Spinal cord (tissue), 10 donors: ENCODE data around the gene CATSPERD. TPM values are rescaled to one million over a fixed set of nuclear protein-coding genes. Genes with fewer than 3 reads are reported as not detected.

Experiments
- DNase-seq, 6 donors: peaks; one replicate each; pipeline versions ENCODE4 v3.0.0 to v3.0.0-alpha.2; 2013 to 2015; ENCODE audit warnings: low spot score in 6 of 6, low read depth in 4 of 6
- H3K27ac ChIP-seq: one replicate; pipeline ENCODE4 v1.5.1; 2013; ENCODE audit warnings: low read depth, low read length, control low read depth
- H3K27me3 ChIP-seq: one replicate; pipeline ENCODE4 v1.6.1; 2013; ENCODE audit warnings: low read length; ENCODE audit not compliant: control insufficient read depth, insufficient read depth
- H3K36me3 ChIP-seq: one replicate; pipeline ENCODE4 v1.6.1; 2013; ENCODE audit warnings: low read length; ENCODE audit not compliant: control insufficient read depth, insufficient read depth
- H3K4me1 ChIP-seq: one replicate; pipeline ENCODE4 v1.6.1; 2013; ENCODE audit warnings: low read length; ENCODE audit not compliant: control insufficient read depth, insufficient read depth
- H3K4me3 ChIP-seq: one replicate; pipeline ENCODE4 v1.5.1; 2013; ENCODE audit warnings: low read depth, low read length, control low read depth
- H3K9me3 ChIP-seq: one replicate; pipeline ENCODE4 v1.6.1; 2013; ENCODE audit warnings: low read length; ENCODE audit not compliant: control insufficient read depth, insufficient read depth
- WGBS: methylation state at CpG from one replicate; pipeline ENCODE4 v1.1.5; 2013; ENCODE audit warnings: missing lambda C conversion rate; ENCODE audit not compliant: insufficient coverage; 5-methylcytosine and 5-hydroxymethylcytosine counted together
- polyA plus RNA-seq, 2 donors: library from polyadenylated mRNA; unstranded; fragments of 120-200 nt; gene quantifications; one replicate each; pipeline ENCODE4 v1.2.1, GENCODE V29; 2013; ENCODE audit not compliant: insufficient read length in 2 of 2
- total RNA-seq, 2 donors: library from RNA; depleted of rRNA in 1 of 2; stranded (reverse); fragments of 120-200 nt in 1 of 2; fragments of >200 nt in 1 of 2; gene quantifications; one replicate each; pipeline versions ENCODE4 v1.2.3 to v1.2.4, GENCODE V29; 2013 to 2014
- donor health status: healthy.

Gene CATSPERD
- total and polyA plus RNA-seq, 4 donors = 0.59 to 3.6 (median 2.8) TPM; not detected in 1

DNA sequence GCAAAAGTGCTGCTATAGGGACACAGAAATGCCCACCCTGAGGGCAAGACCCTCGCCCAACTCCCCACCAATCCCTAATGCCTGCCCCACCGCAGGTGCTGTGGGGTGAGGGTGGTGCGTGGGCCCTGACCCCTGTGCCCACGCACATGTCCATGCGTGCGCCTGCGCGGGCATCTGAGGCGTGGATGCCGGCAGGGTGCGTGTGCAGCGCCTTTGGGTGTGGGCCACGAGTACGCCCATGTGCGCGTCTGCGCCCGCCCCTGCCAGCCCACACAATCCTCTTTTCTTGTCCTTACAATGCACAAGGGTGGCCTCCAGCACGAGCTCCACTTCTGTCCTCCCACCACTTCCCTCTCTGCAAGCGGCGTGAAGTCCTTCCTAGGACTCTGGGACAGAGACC, 104.7 kb downstream of the CATSPERD start:
- WGBS = 93% methylated on average over 21 of the region's 21 CpGs
- Histone ChIP-seq H3K27ac (no peak overlapping the region), H3K4me1 (peaks cover 45% of the 10 kb centered on the region), H3K9me3 (no peaks in the 10 kb centered on the region), H3K4me3 (no peak overlapping the region), H3K36me3 (peaks cover 2% of the 10 kb centered on the region), H3K27me3 (peaks cover 2% of the 10 kb centered on the region)
- no peak for DNase-seq

DNA sequence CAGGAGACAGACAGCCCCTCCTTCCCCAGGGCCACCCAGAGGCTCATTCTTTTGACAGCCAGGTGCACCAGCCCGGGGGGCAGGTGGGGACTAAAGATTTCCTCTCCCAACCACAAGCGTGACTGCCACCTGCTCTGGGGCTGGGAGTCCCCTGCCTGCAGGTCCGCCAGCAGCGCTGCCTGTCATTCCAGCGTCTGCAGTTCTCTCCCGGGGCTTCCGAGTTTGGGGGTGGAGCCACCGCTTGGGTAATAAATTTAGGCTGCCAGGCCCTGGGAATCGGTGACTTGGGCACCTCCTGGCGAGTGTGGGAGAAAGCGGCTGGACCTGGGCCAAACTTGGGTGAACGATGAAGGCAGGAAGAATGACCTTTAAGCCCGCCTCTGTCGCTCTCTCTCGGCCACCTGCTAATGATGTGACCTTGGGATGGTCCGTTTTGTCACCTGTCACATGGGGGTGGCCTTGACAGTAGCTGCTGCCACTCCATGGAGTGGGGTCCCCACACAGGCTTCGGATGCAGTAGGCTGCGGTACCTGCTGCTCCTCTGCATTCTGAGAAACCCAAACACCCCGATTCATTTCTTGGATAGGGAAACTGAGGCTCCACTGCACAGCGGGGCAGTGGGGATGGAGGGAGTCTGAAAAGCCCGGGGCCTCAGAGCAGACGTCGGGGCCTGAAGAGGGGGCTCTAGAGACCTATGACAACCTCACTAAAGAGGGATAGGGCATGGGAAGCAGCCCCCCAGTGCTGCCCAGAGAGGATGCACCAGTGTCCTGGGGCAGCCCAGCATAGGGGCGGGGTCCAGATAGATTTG, 106.3 kb downstream of the CATSPERD start:
- Histone ChIP-seq H3K4me3 (no peak overlapping the region), H3K4me1 (peaks cover 45% of the 10 kb centered on the region), H3K27ac (no peak overlapping the region), H3K27me3 (peaks cover 2% of the 10 kb centered on the region), H3K36me3 (peaks cover 2% of the 10 kb centered on the region), H3K9me3 (no peaks in the 10 kb centered on the region)
- WGBS = 18% methylated on average over 23 of the region's 24 CpGs
- DNase-seq = peak in 2 of 6 donors; percentile 42 to 78

GRCh38 chr19:5827342-5827890, 107.0 kb downstream of the CATSPERD start:
- H3K27me3 ChIP-seq = peaks cover 2% of the 10 kb centered on the region
- WGBS = 11% methylated on average over 33 of the region's 37 CpGs
- peaks cover 2% of the 10 kb centered on the region for H3K36me3 ChIP-seq
- peak in 1 of 6 donors; percentile 20 for DNase-seq
- H3K4me3 ChIP-seq = peak overlapping the region; percentile 33
- H3K27ac ChIP-seq = peak overlapping the region; percentile 47
- no peaks in the 10 kb centered on the region for H3K9me3 ChIP-seq
- peaks cover 41% of the 10 kb centered on the region for H3K4me1 ChIP-seq

DNA sequence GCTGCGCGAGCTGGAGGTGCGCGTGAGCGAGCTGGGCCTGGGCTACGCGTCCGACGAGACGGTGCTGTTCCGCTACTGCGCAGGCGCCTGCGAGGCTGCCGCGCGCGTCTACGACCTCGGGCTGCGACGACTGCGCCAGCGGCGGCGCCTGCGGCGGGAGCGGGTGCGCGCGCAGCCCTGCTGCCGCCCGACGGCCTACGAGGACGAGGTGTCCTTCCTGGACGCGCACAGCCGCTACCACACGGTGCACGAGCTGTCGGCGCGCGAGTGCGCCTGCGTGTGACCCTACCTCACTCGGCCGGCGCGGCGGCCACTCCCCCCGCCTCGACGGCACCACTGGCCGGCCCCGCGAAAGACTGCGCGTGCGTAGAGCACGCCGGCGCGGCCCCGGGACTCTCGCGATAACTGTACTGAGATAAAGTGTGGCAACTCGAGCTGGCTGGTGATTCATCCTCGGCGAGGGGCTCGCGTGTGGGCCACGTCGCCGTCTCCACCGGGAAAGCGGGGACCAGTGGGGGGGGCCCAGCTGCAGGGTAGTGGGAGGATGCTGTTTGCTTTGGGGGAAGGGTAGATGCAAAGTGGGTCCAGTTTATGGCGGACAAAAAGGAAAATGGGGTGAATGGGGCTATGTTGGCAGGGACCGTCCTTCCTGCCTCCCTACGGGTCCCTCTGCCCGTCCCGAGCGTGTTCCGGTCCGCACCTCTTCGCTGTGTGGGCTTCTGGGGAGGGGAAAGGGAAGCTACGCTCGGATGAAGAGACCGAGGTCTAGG, 107.6 kb downstream of the CATSPERD start:
- under 1% methylated on average over 88 of the region's 91 CpGs for WGBS
- H3K4me1 ChIP-seq = peaks cover 41% of the 10 kb centered on the region
- DNase-seq = peak; percentile 78 to 98 (median 84)
- H3K36me3 ChIP-seq = peaks cover 2% of the 10 kb centered on the region
- peak overlapping the region; percentile 70 for H3K4me3 ChIP-seq
- no peaks in the 10 kb centered on the region for H3K9me3 ChIP-seq
- H3K27me3 ChIP-seq = peaks cover 2% of the 10 kb centered on the region
- peak overlapping the region; percentile 89 for H3K27ac ChIP-seq

Other genes with a start within 250 kb of the CATSPERD start
- gene TINCR, start 152.7 kb upstream of the CATSPERD start, total RNA-seq = 1 to 10 TPM in 1 of 2 donors, under 1 TPM in 1; 0.94 to 1.1 TPM
- 1 to 10 TPM; 4.2 to 5.1 TPM for gene TINCR, start 152.7 kb upstream of the CATSPERD start, polyA plus RNA-seq
- gene SAFB2, start 97.9 kb upstream of the CATSPERD start, total RNA-seq = 10 to 100 TPM; 36.6 to 49.1 TPM
- gene SAFB2, start 97.9 kb upstream of the CATSPERD start, polyA plus RNA-seq = 100 to 1,000 TPM in 1 of 2 donors, 10 to 100 TPM in 1; 85.7 to 122 TPM
- 10 to 100 TPM; 46.2 to 61.4 TPM for gene SAFB, start 97.6 kb upstream of the CATSPERD start, total RNA-seq
- gene SAFB, start 97.6 kb upstream of the CATSPERD start, polyA plus RNA-seq = 100 to 1,000 TPM; 137 to 162 TPM
- 10 to 100 TPM; 27.2 to 83.1 TPM for gene MICOS13, start 40.1 kb upstream of the CATSPERD start, total RNA-seq
- 10 to 100 TPM; 74.5 to 74.8 TPM for gene MICOS13, start 40.1 kb upstream of the CATSPERD start, polyA plus RNA-seq
- 10 to 100 TPM; 27.7 to 28.5 TPM for gene HSD11B1L, start 39.6 kb upstream of the CATSPERD start, total RNA-seq
- gene HSD11B1L, start 39.6 kb upstream of the CATSPERD start, polyA plus RNA-seq = 10 to 100 TPM; 67.1 to 71.1 TPM
- gene RPL36, start 30.3 kb upstream of the CATSPERD start, total RNA-seq = 1,000 to 10,000 TPM in 1 of 2 donors, 100 to 1,000 TPM in 1; 162 to 1,048 TPM
- gene RPL36, start 30.3 kb upstream of the CATSPERD start, polyA plus RNA-seq = 100 to 1,000 TPM; 682 to 689 TPM
- gene LONP1, start 491 bp upstream of the CATSPERD start, total RNA-seq = 10 to 100 TPM; 29.8 to 45.2 TPM
- gene LONP1, start 491 bp upstream of the CATSPERD start, polyA plus RNA-seq = 10 to 100 TPM; 72.6 to 79.7 TPM
- 1 to 10 TPM in 1 of 2 donors, under 1 TPM in 1; 0.20 to 2.6 TPM for gene PRR22, start 64.1 kb downstream of the CATSPERD start, total RNA-seq
- 1 to 10 TPM; 3.9 to 4.1 TPM for gene PRR22, start 64.1 kb downstream of the CATSPERD start, polyA plus RNA-seq
- 10 to 100 TPM in 1 of 2 donors, 1 to 10 TPM in 1; 9.5 to 21.5 TPM for gene DUS3L, start 70.5 kb downstream of the CATSPERD start, total RNA-seq
- 10 to 100 TPM; 22.9 to 31.0 TPM for gene DUS3L, start 70.5 kb downstream of the CATSPERD start, polyA plus RNA-seq
- gene NRTN, start 84.4 kb downstream of the CATSPERD start, total RNA-seq = under 1 TPM; 0.20 to 0.99 TPM
- under 1 TPM; 0.38 to 0.53 TPM for gene NRTN, start 84.4 kb downstream of the CATSPERD start, polyA plus RNA-seq
- not detected for gene FUT6, start 119.1 kb downstream of the CATSPERD start, total RNA-seq
- under 1 TPM in 1 of 2 donors, not detected in 1; 0.21 TPM for gene FUT6, start 119.1 kb downstream of the CATSPERD start, polyA plus RNA-seq
- not detected for gene FUT3, start 130.8 kb downstream of the CATSPERD start, total RNA-seq
- gene FUT3, start 130.8 kb downstream of the CATSPERD start, polyA plus RNA-seq = under 1 TPM; 0.26 to 0.32 TPM
- gene FUT5, start 149.9 kb downstream of the CATSPERD start, total RNA-seq = not detected
- not detected for gene FUT5, start 149.9 kb downstream of the CATSPERD start, polyA plus RNA-seq
- 100 to 1,000 TPM in 1 of 2 donors, 10 to 100 TPM in 1; 63.6 to 304 TPM for gene NDUFA11, start 183.2 kb downstream of the CATSPERD start, total RNA-seq
- 100 to 1,000 TPM; 254 to 262 TPM for gene NDUFA11, start 183.2 kb downstream of the CATSPERD start, polyA plus RNA-seq
- 1 to 10 TPM; 5.3 to 9.8 TPM for gene VMAC, start 184.2 kb downstream of the CATSPERD start, total RNA-seq
- gene VMAC, start 184.2 kb downstream of the CATSPERD start, polyA plus RNA-seq = 1 to 10 TPM; 4.7 to 8.5 TPM
- gene CAPS, start 193.6 kb downstream of the CATSPERD start, total RNA-seq = 10 to 100 TPM; 15.3 to 85.3 TPM
- gene CAPS, start 193.6 kb downstream of the CATSPERD start, polyA plus RNA-seq = 10 to 100 TPM; 44.6 to 54.2 TPM